Large intestine (tissue), 3 donors: ENCODE data around the gene TMED10. TPM values are rescaled to one million over a fixed set of nuclear protein-coding genes. Genes with fewer than 3 reads are reported as not detected.

ENCODE experiments used
- DNase-seq, 2 donors: peaks; one replicate each; pipeline versions ENCODE4 v3.0.0 to v3.0.0-alpha.2; 2013
- H3K27ac ChIP-seq: one replicate; pipeline ENCODE4 v1.5.1; 2013; ENCODE audit warnings: low read length
- H3K27me3 ChIP-seq: 2 replicates; pipeline ENCODE4 v1.6.1; 2013; ENCODE audit warnings: low read length; ENCODE audit not compliant: control insufficient read depth, insufficient read depth
- H3K36me3 ChIP-seq: 2 replicates; pipeline ENCODE4 v1.6.1; 2013; ENCODE audit warnings: low read length; ENCODE audit not compliant: control insufficient read depth, insufficient read depth
- H3K4me1 ChIP-seq: one replicate; pipeline ENCODE4 v1.6.1; 2013; ENCODE audit warnings: low read length; ENCODE audit not compliant: control insufficient read depth, insufficient read depth
- H3K4me3 ChIP-seq: one replicate; pipeline ENCODE4 v1.5.1; 2013; ENCODE audit warnings: low read length
- H3K9me3 ChIP-seq: one replicate; pipeline ENCODE4 v1.6.1; 2013; ENCODE audit warnings: mild to moderate bottlenecking, low read depth, low read length, moderate library complexity; ENCODE audit not compliant: control insufficient read depth
- WGBS: methylation state at CpG from one replicate; pipeline ENCODE4 v1.1.5; 2013; ENCODE audit warnings: low lambda C conversion rate; ENCODE audit not compliant: insufficient coverage; 5-methylcytosine and 5-hydroxymethylcytosine counted together
- polyA plus RNA-seq: library from polyadenylated mRNA; unstranded; fragments of 120-200 nt; gene quantifications from one replicate; pipeline ENCODE4 v1.2.1, GENCODE V29; 2013

Gene TMED10
- polyA plus RNA-seq, 1 donor, result 194 TPM

DNA sequence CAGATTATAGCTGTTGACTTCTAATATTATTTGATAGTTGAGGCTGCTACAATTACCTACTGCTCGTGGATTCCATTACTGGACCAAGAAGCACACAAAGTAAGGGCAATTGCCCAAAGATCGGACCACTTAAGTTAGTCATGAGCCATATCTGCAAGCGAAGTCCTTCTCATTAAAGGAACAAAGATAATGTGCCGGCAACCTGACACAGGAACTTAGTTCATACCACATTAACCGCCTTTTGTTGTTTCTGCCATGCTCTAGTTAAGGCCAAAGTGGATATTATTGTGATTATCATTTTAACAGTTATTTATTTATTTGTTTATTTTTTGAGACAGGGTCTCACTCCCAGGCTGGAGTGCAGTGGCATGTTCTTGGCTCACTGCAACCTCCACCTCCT lies 38.1 kb upstream of the TMED10 start:
- Histone ChIP-seq H3K4me1 (no peaks in the 10 kb centered on the region), H3K9me3 (no peaks in the 10 kb centered on the region), H3K27me3 (no peaks in the 10 kb centered on the region), H3K36me3 (no peaks in the 10 kb centered on the region), H3K27ac (no peak overlapping the region), H3K4me3 (no peak overlapping the region)
- DNase-seq, result no peak
- no CpG with 5 or more reads among the region's 5 CpGs for WGBS

DNA sequence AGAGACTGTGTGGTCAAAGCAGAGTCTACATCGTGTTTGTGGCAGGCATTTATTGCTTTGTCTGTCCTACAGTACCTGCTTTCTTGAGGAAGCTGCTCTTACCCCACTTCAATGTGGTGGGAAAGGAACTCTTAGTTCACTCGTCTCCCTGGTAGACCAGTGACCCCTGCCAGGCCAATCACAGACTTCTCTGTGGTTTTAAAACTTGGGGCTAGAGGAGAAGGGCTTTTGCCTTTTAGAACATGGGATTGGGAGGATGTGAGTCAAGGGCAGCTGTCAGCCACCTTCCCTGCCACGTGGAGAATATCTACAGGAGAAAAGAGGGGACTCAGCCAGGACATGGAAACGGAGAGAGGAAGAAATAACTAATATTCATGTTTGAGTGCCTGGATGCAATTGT lies 36.8 kb upstream of the TMED10 start:
- no peak for DNase-seq
- WGBS, result no CpG with 5 or more reads among the region's 4 CpGs

DNA sequence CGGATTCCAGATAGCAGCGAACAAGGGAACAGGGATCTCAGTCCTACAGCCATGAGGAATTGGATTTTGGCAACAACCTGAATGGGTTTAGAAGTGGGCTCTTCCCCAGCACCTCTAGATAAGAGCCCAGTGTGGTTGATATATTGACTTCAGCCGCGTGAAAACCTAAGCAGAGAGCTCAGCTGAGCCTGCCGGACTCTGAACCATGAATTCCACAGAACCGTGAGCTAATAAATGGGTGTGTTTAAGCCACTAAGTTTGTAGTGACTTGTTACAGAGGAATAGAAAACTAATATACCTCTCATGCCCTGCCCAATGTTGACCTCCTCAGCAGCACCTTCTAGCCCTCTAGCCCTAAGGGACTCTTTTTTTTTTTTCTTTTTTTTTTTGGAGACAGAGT lies 32.4 kb upstream of the TMED10 start:
- no peaks in the 10 kb centered on the region for H3K27me3 ChIP-seq
- H3K4me1 ChIP-seq, result peaks cover 21% of the 10 kb centered on the region
- H3K36me3 ChIP-seq, result no peaks in the 10 kb centered on the region
- no CpG with 5 or more reads among the region's 6 CpGs for WGBS
- H3K9me3 ChIP-seq, result no peaks in the 10 kb centered on the region
- H3K27ac ChIP-seq, result peak overlapping the region; percentile 69
- no peak overlapping the region for H3K4me3 ChIP-seq
- peak; percentile 83 to 91 for DNase-seq

More for the DNA sequence above, 36.8 kb upstream of the TMED10 start:
- Histone ChIP-seq H3K36me3 (no peaks in the 10 kb centered on the region), H3K4me3 (no peak overlapping the region), H3K27me3 (no peaks in the 10 kb centered on the region), H3K9me3 (no peaks in the 10 kb centered on the region), H3K4me1 (peaks cover 10% of the 10 kb centered on the region), H3K27ac (no peak overlapping the region)

DNA sequence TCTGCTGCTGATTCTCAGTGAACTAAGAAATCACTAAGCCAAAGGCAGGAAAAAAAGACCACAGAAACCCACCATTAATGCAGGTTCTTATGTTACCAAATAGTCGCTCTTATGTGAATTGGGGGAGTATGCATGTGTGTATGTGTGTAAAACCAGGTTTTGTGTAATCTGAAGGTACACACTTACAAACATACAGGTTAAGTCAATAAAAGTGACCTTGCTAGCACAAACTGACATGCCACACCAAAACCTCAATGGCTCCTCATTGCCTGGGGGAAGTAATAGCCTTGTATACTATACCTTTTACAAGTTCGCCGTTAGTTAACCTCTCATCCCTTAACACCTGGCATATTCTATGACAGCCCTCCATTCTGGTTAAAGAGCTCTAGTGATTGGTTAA lies 29.8 kb upstream of the TMED10 start:
- no CpG with 5 or more reads among the region's 3 CpGs for WGBS
- Histone ChIP-seq H3K27me3 (no peaks in the 10 kb centered on the region), H3K36me3 (no peaks in the 10 kb centered on the region), H3K9me3 (no peaks in the 10 kb centered on the region), H3K4me3 (no peak overlapping the region), H3K27ac (no peak overlapping the region), H3K4me1 (peaks cover 33% of the 10 kb centered on the region)
- no peak for DNase-seq

DNA sequence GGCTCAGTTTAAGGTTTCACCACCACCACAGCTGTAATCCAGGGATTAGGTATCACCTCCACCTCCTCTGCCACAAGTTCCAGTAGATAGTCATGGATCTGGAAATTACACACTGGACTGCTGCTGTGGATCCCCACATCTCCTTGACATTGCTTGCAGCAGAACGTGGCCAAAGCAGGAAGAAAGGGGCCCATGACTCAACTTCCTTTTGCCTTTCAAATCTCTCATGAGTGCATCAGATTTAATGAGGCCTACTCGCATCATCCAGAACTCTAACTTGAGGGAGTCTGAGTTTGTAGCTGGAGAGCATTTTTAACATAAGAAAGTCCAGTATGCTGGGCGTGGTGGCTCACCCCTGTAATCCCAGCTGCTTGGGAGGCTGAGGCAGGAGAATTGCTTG lies 29.2 kb upstream of the TMED10 start:
- no CpG with 5 or more reads among the region's 3 CpGs for WGBS
- Histone ChIP-seq H3K36me3 (no peaks in the 10 kb centered on the region), H3K4me1 (peaks cover 38% of the 10 kb centered on the region), H3K27ac (no peak overlapping the region), H3K9me3 (no peaks in the 10 kb centered on the region), H3K4me3 (no peak overlapping the region), H3K27me3 (no peaks in the 10 kb centered on the region)
- DNase-seq, result no peak

DNA sequence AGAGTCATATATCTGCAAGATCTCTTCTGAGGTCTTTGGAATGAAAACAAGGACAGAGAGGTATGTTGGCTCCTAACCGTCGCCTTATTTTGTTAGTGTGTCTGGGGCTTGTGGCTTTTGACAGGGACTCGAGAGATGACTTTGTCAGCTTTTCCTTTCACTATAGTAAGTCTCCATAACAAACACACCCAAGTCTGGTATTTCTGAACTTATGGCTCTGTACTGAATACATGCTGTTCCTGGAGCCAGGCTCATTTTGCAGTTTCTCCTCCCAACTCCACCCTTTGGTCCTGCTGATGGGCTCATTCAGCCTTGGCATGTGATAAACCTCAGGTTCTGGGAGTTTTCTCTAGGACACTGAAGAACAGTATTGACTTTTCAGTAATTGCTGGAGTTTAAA lies 27.7 kb upstream of the TMED10 start:
- no CpG with 5 or more reads among the region's 3 CpGs for WGBS
- H3K4me1 ChIP-seq, result peaks cover 46% of the 10 kb centered on the region
- H3K27ac ChIP-seq, result peak overlapping the region; percentile 81
- no peaks in the 10 kb centered on the region for H3K9me3 ChIP-seq
- no peaks in the 10 kb centered on the region for H3K36me3 ChIP-seq
- no peaks in the 10 kb centered on the region for H3K27me3 ChIP-seq
- no peak overlapping the region for H3K4me3 ChIP-seq
- peak; percentile 83 to 93 for DNase-seq

DNA sequence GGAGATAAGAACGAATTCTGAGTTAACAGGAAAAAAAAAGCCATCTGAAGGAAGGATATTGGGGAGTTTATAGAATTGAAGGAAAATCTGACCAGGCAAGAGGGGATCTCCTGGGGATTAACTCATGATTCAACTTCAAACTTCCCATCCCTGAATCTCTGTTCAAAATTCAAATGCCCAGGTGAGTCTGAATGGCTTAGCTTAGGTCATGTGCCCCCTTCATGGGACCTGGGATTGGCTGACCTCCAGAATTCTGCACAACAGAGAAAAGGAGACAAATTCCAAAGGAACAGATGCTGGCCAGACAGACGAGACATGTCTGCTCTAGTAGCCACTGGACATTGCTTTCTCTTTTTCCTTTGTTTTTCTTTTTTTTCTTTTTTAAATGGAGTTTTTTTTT lies 26.2 kb upstream of the TMED10 start:
- Histone ChIP-seq H3K27ac (no peak overlapping the region), H3K4me1 (peaks cover 49% of the 10 kb centered on the region), H3K36me3 (no peaks in the 10 kb centered on the region), H3K27me3 (no peaks in the 10 kb centered on the region), H3K9me3 (no peaks in the 10 kb centered on the region), H3K4me3 (no peak overlapping the region)
- peak in 1 of 2 donors; percentile 37 for DNase-seq
- WGBS, result 40% methylated on average over 1 of the region's 2 CpGs

DNA sequence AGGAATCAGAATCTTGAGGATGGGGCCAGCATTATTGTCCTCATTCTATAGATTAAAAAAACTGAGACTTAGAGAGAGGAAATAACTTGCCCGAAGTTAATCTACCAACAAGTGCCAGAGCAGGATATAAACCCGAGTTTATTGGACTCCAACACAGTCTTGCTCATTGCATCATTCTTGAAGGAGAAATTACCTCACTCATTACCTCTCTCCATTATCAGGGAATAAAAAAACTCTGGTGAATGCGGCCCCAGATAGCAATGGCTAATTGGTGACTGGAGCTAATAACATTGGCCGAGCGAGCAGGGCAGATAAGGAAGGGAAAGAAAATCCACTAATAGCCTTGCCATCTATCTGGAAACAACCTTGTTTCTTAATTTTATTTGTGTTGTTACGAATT lies 24.7 kb upstream of the TMED10 start:
- Histone ChIP-seq H3K27me3 (no peaks in the 10 kb centered on the region), H3K27ac (peak overlapping the region; percentile 93), H3K4me1 (peaks cover 58% of the 10 kb centered on the region), H3K9me3 (no peaks in the 10 kb centered on the region), H3K4me3 (no peak overlapping the region), H3K36me3 (no peaks in the 10 kb centered on the region)
- DNase-seq, result peak; percentile 83 to 93
- WGBS, result 0% methylated on average over 2 of the region's 6 CpGs

DNA sequence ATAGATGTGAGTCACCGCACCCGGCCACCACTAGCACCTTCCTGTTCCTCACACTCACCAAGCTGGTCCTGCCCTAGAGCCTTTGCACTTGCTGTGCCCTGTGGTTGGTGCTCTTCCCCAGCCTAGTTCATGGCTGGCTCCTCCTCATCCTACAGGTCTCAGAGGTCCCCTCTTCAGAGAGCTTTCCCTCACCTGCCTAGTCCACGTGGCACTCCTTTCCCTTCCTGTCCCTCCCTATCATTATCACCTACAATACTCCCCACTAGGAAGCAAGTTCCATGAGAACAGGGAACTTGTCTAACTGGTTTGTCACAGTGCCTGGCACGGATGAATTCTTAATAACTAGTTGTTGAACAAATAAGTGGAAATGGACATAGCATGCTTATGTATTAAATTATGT lies 24.0 kb upstream of the TMED10 start:
- peak overlapping the region; percentile 93 for H3K27ac ChIP-seq
- DNase-seq, result peak; percentile 95 to 98
- H3K27me3 ChIP-seq, result no peaks in the 10 kb centered on the region

DNA sequence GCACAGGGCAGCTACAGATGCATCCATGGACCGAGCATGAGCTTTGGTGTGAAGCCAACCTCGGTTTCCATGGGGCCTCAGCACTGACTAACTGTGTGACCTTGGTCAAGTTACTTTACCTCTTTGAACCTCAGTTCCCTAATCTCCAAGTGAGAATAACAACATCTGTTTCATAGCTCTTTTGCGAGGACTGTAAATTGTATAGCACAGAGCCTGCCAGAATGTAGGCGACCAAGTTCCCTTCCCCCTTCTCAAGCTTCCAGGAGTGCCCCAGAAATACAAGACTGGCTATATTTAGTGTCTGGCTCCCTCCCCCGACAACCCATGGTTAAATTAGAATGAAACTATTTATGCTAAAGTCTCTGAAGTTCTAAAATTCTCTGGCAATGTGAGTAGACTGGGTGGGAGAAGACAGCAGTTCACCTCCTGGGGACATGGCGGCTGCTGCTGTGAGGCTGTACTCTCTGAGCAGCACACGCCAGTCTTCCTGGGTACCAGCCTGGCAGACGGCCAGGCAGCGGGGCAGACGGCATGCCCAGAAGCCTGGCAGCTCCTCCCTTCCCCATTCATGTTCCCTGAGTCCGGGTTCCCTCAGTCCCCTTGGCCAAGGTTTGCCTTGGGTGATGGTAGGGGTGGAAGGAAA lies 22.0 kb upstream of the TMED10 start:
- Histone ChIP-seq H3K4me3 (no peak overlapping the region), H3K36me3 (no peaks in the 10 kb centered on the region), H3K27me3 (no peaks in the 10 kb centered on the region), H3K9me3 (no peaks in the 10 kb centered on the region), H3K27ac (peak overlapping the region; percentile 93), H3K4me1 (peaks cover 47% of the 10 kb centered on the region)
- no CpG with 5 or more reads among the region's 11 CpGs for WGBS
- DNase-seq, result no peak

More for the DNA sequence above, 24.0 kb upstream of the TMED10 start:
- Histone ChIP-seq H3K9me3 (no peaks in the 10 kb centered on the region), H3K4me1 (peaks cover 60% of the 10 kb centered on the region), H3K36me3 (no peaks in the 10 kb centered on the region), H3K4me3 (no peak overlapping the region)
- WGBS, result no CpG with 5 or more reads among the region's 4 CpGs

DNA sequence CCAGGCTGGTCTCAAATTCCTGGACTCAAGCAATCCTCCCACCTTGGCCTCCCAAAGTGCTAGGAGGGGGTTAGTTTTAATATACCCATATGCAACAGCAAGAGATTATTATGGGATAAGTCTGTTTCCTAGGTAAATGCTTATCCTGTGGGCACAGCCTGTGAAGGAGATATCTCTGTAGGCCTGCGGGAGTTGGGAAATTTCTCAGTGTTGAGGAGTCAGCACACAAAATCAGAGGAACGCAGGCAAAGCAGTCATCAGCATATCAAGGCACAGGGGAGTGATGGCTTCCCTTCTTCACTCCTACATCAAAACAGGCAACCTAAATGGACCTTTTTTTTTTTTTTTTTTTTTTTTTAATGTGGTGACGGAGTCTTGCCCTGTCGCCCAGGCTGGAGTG lies 20.9 kb upstream of the TMED10 start:
- Histone ChIP-seq H3K27ac (no peak overlapping the region), H3K27me3 (no peaks in the 10 kb centered on the region), H3K4me1 (peaks cover 46% of the 10 kb centered on the region), H3K9me3 (no peaks in the 10 kb centered on the region), H3K36me3 (no peaks in the 10 kb centered on the region), H3K4me3 (no peak overlapping the region)
- WGBS, result no CpG with 5 or more reads among the region's 4 CpGs
- no peak for DNase-seq
